Neural progenitor cell (in vitro differentiated cells): Measurements from ENCODE around the gene PCDHB6. TPM values are rescaled to one million over a fixed set of nuclear protein-coding genes. Genes with fewer than 3 reads are reported as not detected.
"Not testable (repeated sequence)": the region's sequence is repeated elsewhere in the genome, so short reads cannot be mapped to it uniquely, and the experiment has no call there.

Source experiments
- DNase-seq: peaks from one replicate; pipeline ENCODE4 v3.0.0-alpha.2; 2016; ENCODE audit warnings: low spot score
- H2AFZ ChIP-seq: fragments of 200-600 bp; sonication (generic); replicated peaks from 2 replicates; pipeline ENCODE4 v1.6.1; 2016; ENCODE audit warnings: antibody characterized with exemption
- H3F3A ChIP-seq: fragments of 200-600 bp; sonication (generic); 2 replicates; pipeline ENCODE4 v1.6.1; 2016; ENCODE audit warnings: antibody characterized with exemption, low read depth
- H3K27ac ChIP-seq: fragments of 200-600 bp; sonication (generic); 2 replicates; pipeline ENCODE4 v1.5.1; 2016; ENCODE audit warnings: mild to moderate bottlenecking
- H3K27me3 ChIP-seq: fragments of 200-600 bp; sonication (generic); 2 replicates; pipeline ENCODE4 v1.6.1; 2016; ENCODE audit warnings: mild to moderate bottlenecking, moderate library complexity
- H3K36me3 ChIP-seq: fragments of 200-600 bp; sonication (generic); 2 replicates; pipeline ENCODE4 v1.5.1; 2016
- H3K4me1 ChIP-seq: fragments of 200-600 bp; sonication (generic); 2 replicates; pipeline ENCODE4 v1.6.1; 2016; ENCODE audit warnings: mixed run types
- H3K4me2 ChIP-seq: fragments of 200-600 bp; sonication (generic); 2 replicates; pipeline ENCODE4 v1.6.1; 2016
- H3K4me3 ChIP-seq: fragments of 200-600 bp; sonication (generic); 2 replicates; pipeline ENCODE4 v1.5.1; 2016
- H3K79me2 ChIP-seq: fragments of 200-600 bp; sonication (generic); 2 replicates; pipeline ENCODE4 v1.6.1; 2016; ENCODE audit warnings: low read depth
- H3K9ac ChIP-seq: fragments of 200-600 bp; sonication (generic); 2 replicates; pipeline ENCODE4 v1.6.1; 2016
- H3K9me3 ChIP-seq: fragments of 200-600 bp; sonication (generic); 2 replicates; pipeline ENCODE4 v1.5.1; 2016; ENCODE audit warnings: low read depth
- H4K20me1 ChIP-seq: fragments of 200-600 bp; sonication (generic); 2 replicates; pipeline ENCODE4 v1.6.1; 2016; ENCODE audit warnings: low read depth
- H3K27ac Mint-ChIP-seq: 3 replicates; pipeline ENCODE4 v1.8.0; 2021; ENCODE audit warnings: mixed read lengths
- H3K27me3 Mint-ChIP-seq: 2 replicates; pipeline ENCODE4 v1.8.0; 2022; ENCODE audit warnings: low read depth, mild to moderate bottlenecking, inconsistent platforms, moderate library complexity, mixed read lengths; ENCODE audit not compliant: insufficient read depth
- H3K36me3 Mint-ChIP-seq: 3 replicates; pipeline ENCODE4 v1.8.0; 2021; ENCODE audit warnings: mixed read lengths
- H3K4me1 Mint-ChIP-seq: 3 replicates; pipeline ENCODE4 v1.8.0; 2021; ENCODE audit warnings: mixed read lengths
- H3K4me3 Mint-ChIP-seq: 3 replicates; pipeline ENCODE4 v1.8.0; 2021; ENCODE audit warnings: mild to moderate bottlenecking, moderate library complexity, mixed read lengths
- H3K9me3 Mint-ChIP-seq: 3 replicates; pipeline ENCODE4 v1.8.0; 2020; ENCODE audit warnings: mixed read lengths
- CTCF ChIP-seq: fragments of 200-600 bp; sonication (generic); IDR thresholded peaks from 2 replicates; pipeline ENCODE4 v1.5.1; 2017; ENCODE audit warnings: antibody characterized with exemption, mild to moderate bottlenecking
- EZH2 ChIP-seq: fragments of 200-600 bp; sonication (generic); IDR thresholded peaks from 2 replicates; pipeline ENCODE4 v1.6.1; 2017; ENCODE audit warnings: antibody characterized with exemption, mild to moderate bottlenecking, moderate library complexity
- EZH2phosphoT487 ChIP-seq: fragments of 200-600 bp; sonication (generic); IDR thresholded peaks from 2 replicates; pipeline ENCODE4 v1.6.1; 2017; ENCODE audit warnings: antibody characterized with exemption
- total RNA-seq: library from RNA; depleted of rRNA; stranded (reverse); fragments of >200 nt; gene quantifications from 2 replicates; pipeline ENCODE4 v1.2.3, GENCODE V29; 2015; ENCODE audit warnings: low replicate concordance

The PCDHB6 gene
- total RNA-seq, 1 donor from 2014 or later, result 1.5 TPM

- TF ChIP-seq EZH2, result no peak
- TF ChIP-seq CTCF, result no peak
- no peak for TF ChIP-seq EZH2phosphoT487
- Mint-ChIP-seq H3K9me3 (peaks cover 47% of the 10 kb centered on the region), H3K36me3 (peaks cover 14% of the 10 kb centered on the region), H3K4me3 (no peak overlapping the region), H3K4me1 (no peaks in the 10 kb centered on the region), H3K27me3 (peaks cover 3% of the 10 kb centered on the region), H3K27ac (no peak overlapping the region)
- no peak overlapping the region for H2AFZ ChIP-seq
- no peaks in the 10 kb centered on the region for H3K27me3 ChIP-seq
- H3K4me3 ChIP-seq, result peak overlapping the region; percentile 34
- no peak overlapping the region for H3K9ac ChIP-seq
- H3K4me2 ChIP-seq, result peak overlapping the region; percentile 25
- no peak overlapping the region for H3K27ac ChIP-seq
- H3F3A ChIP-seq, result peaks cover 5% of the 10 kb centered on the region
- H3K4me1 ChIP-seq, result no peaks in the 10 kb centered on the region
- H4K20me1 ChIP-seq, result no peaks in the 10 kb centered on the region
- peaks cover 19% of the 10 kb centered on the region for H3K9me3 ChIP-seq
- no peaks in the 10 kb centered on the region for H3K79me2 ChIP-seq
- no peak for DNase-seq
- H3K36me3 ChIP-seq, result peaks cover 9% of the 10 kb centered on the region
Measured at GRCh38 chr5:141135718-141136266, 14.1 kb upstream of the PCDHB6 start.

GRCh38 chr5:141137346-141137745, 12.5 kb upstream of the PCDHB6 start:
- not testable (repeated sequence) for H3K4me3 ChIP-seq, H3K36me3 ChIP-seq, H3F3A ChIP-seq, H3K4me2 ChIP-seq, DNase-seq, H3K79me2 ChIP-seq, H3K4me1 Mint-ChIP-seq, H3K9ac ChIP-seq, H2AFZ ChIP-seq, H3K27ac ChIP-seq, H3K4me1 ChIP-seq, H4K20me1 ChIP-seq, H3K4me3 Mint-ChIP-seq, H3K27me3 Mint-ChIP-seq, H3K27me3 ChIP-seq, H3K27ac Mint-ChIP-seq
- peaks cover 14% of the 10 kb centered on the region for H3K36me3 Mint-ChIP-seq
- peaks cover 43% of the 10 kb centered on the region for H3K9me3 Mint-ChIP-seq
- peaks cover 19% of the 10 kb centered on the region for H3K9me3 ChIP-seq

- peaks cover 36% of the 10 kb centered on the region for H3K9me3 Mint-ChIP-seq
- H3K4me3 Mint-ChIP-seq, result no peak overlapping the region
- no peaks in the 10 kb centered on the region for H3K27me3 Mint-ChIP-seq
- Histone ChIP-seq H3K79me2 (no peaks in the 10 kb centered on the region), H3F3A (no peaks in the 10 kb centered on the region), H3K36me3 (no peaks in the 10 kb centered on the region), H2AFZ (no peak overlapping the region), H3K4me2 (no peak overlapping the region), H4K20me1 (no peaks in the 10 kb centered on the region), H3K9me3 (no peaks in the 10 kb centered on the region), H3K4me1 (no peaks in the 10 kb centered on the region), H3K4me3 (no peak overlapping the region), H3K27me3 (peaks cover 3% of the 10 kb centered on the region), H3K9ac (no peak overlapping the region), H3K27ac (no peak overlapping the region)
- H3K27ac Mint-ChIP-seq, result no peak overlapping the region
- TF ChIP-seq EZH2 (no peak), EZH2phosphoT487 (no peak), CTCF (no peak)
- H3K4me1 Mint-ChIP-seq, result no peaks in the 10 kb centered on the region
- no peaks in the 10 kb centered on the region for H3K36me3 Mint-ChIP-seq
- no peak for DNase-seq
Measured at GRCh38 chr5:141150224-141150992, 551 bp downstream of the PCDHB6 start.

- Mint-ChIP-seq H3K9me3 (peaks cover 38% of the 10 kb centered on the region), H3K27me3 (no peaks in the 10 kb centered on the region), H3K27ac (no peak overlapping the region)
Measured at GRCh38 chr5:141150993-141151325, 1.1 kb downstream of the PCDHB6 start.

GRCh38 chr5:141151632-141152031, 1.8 kb downstream of the PCDHB6 start:
- H3K27ac Mint-ChIP-seq, H3K9me3 ChIP-seq, H3K9ac ChIP-seq, H3K36me3 ChIP-seq, H3F3A ChIP-seq, DNase-seq, H3K4me3 Mint-ChIP-seq, H3K27me3 ChIP-seq, H3K27ac ChIP-seq, H3K27me3 Mint-ChIP-seq, H3K4me1 Mint-ChIP-seq, H3K4me1 ChIP-seq, H2AFZ ChIP-seq, H3K79me2 ChIP-seq, H3K36me3 Mint-ChIP-seq, H3K4me2 ChIP-seq, H3K4me3 ChIP-seq, H4K20me1 ChIP-seq: not testable (repeated sequence)
- H3K9me3 Mint-ChIP-seq, result peaks cover 43% of the 10 kb centered on the region

More at GRCh38 chr5:141150993-141151325, 1.1 kb downstream of the PCDHB6 start:
- Mint-ChIP-seq H3K36me3 (no peaks in the 10 kb centered on the region), H3K4me3 (no peak overlapping the region), H3K4me1 (no peaks in the 10 kb centered on the region)
- Histone ChIP-seq H3K27me3 (peaks cover 3% of the 10 kb centered on the region), H3K9ac (no peak overlapping the region), H3K4me3 (no peak overlapping the region), H3K79me2 (no peaks in the 10 kb centered on the region), H3F3A (no peaks in the 10 kb centered on the region), H4K20me1 (no peaks in the 10 kb centered on the region), H3K4me1 (no peaks in the 10 kb centered on the region), H3K27ac (no peak overlapping the region), H3K36me3 (no peaks in the 10 kb centered on the region), H3K4me2 (no peak overlapping the region), H3K9me3 (no peaks in the 10 kb centered on the region), H2AFZ (no peak overlapping the region)
- DNase-seq, result no peak
- TF ChIP-seq CTCF, result no peak
- TF ChIP-seq EZH2phosphoT487, result no peak
- no peak for TF ChIP-seq EZH2
